Neuronal stem cell (in vitro differentiated cells): Measurements from ENCODE around the gene PPP1R15B. TPM values are rescaled to one million over a fixed set of nuclear protein-coding genes. Genes with fewer than 3 reads are reported as not detected.
A peak's percentile ranks its signal among the peaks of the same experiment; 100 is the strongest.

Experiments
- DNase-seq: peaks from one replicate; pipeline ENCODE4 v3.0.0-alpha.2; 2013; ENCODE audit warnings: low spot score
- H2AFZ ChIP-seq: one replicate; pipeline ENCODE4 v1.6.1; 2013; ENCODE audit warnings: mild to moderate bottlenecking, low read length, inconsistent platforms
- H2AK5ac ChIP-seq: 2 replicates; pipeline ENCODE4 v1.6.1; 2013; ENCODE audit warnings: low read depth, mild to moderate bottlenecking, inconsistent platforms, low read length, moderate library complexity, mixed read lengths
- H2BK120ac ChIP-seq: 2 replicates; pipeline ENCODE4 v1.6.1; 2013; ENCODE audit warnings: low read depth, mild to moderate bottlenecking, inconsistent platforms, low read length, moderate library complexity, mixed read lengths
- H2BK12ac ChIP-seq: one replicate; pipeline ENCODE4 v1.6.1; 2013; ENCODE audit warnings: low read length, inconsistent platforms
- H2BK15ac ChIP-seq: 2 replicates; pipeline ENCODE4 v1.6.1; 2013; ENCODE audit warnings: mild to moderate bottlenecking, low read length, inconsistent platforms, mixed read lengths
- H2BK5ac ChIP-seq: one replicate; pipeline ENCODE4 v1.6.1; 2013; ENCODE audit warnings: inconsistent platforms, mild to moderate bottlenecking, low read length, moderate library complexity
- H3K14ac ChIP-seq: one replicate; pipeline ENCODE4 v1.6.1; 2013; ENCODE audit warnings: low read length, inconsistent platforms
- H3K18ac ChIP-seq: 2 replicates; pipeline ENCODE4 v1.6.1; 2013; ENCODE audit warnings: low read length, inconsistent platforms
- H3K23ac ChIP-seq: 2 replicates; pipeline ENCODE4 v1.6.1; 2013; ENCODE audit warnings: low read depth, mild to moderate bottlenecking, mixed read lengths, low read length, inconsistent platforms; ENCODE audit not compliant: poor library complexity
- H3K27ac ChIP-seq: replicated peaks from 3 replicates; pipeline ENCODE4 v1.5.1; 2013; ENCODE audit warnings: low read length, inconsistent platforms
- H3K27me3 ChIP-seq, 3 experiments: 2 replicates each; pipeline ENCODE4 v1.6.1; 2013; ENCODE audit warnings: low read length in 3 of 3, mild to moderate bottlenecking in 2 of 3, inconsistent platforms in 1 of 3, low read depth in 1 of 3, mixed read lengths in 1 of 3, moderate library complexity in 1 of 3; ENCODE audit not compliant: control insufficient read depth in 3 of 3, insufficient read depth in 3 of 3
- H3K36me3 ChIP-seq, 2 donors: replicated peaks in 1 of 2; 2 replicates each; pipeline ENCODE4 v1.6.1; 2013; ENCODE audit warnings: low read length in 2 of 2; ENCODE audit not compliant: control insufficient read depth in 2 of 2, insufficient read depth in 2 of 2
- H3K4ac ChIP-seq: 2 replicates; pipeline ENCODE4 v1.6.1; 2013; ENCODE audit warnings: inconsistent platforms, mild to moderate bottlenecking, low read length, moderate library complexity
- H3K4me1 ChIP-seq, 2 donors: 1 replicate in 1 of 2; 2 replicates in 1 of 2; pipeline ENCODE4 v1.6.1; 2013; ENCODE audit warnings: low read length in 2 of 2, low read depth in 1 of 2; ENCODE audit not compliant: control insufficient read depth in 2 of 2, insufficient read depth in 1 of 2
- H3K4me2 ChIP-seq: one replicate; pipeline ENCODE4 v1.6.1; 2013; ENCODE audit warnings: mild to moderate bottlenecking, low read length, inconsistent platforms; ENCODE audit not compliant: insufficient read depth, poor library complexity, severe bottlenecking
- H3K4me3 ChIP-seq, 2 donors: 2 replicates each; pipeline ENCODE4 v1.5.1; 2013; ENCODE audit warnings: low read length in 2 of 2, mild to moderate bottlenecking in 2 of 2, inconsistent platforms in 1 of 2, moderate library complexity in 1 of 2
- H3K79me1 ChIP-seq: one replicate; pipeline ENCODE4 v1.6.1; 2013; ENCODE audit warnings: low read depth, mild to moderate bottlenecking, inconsistent platforms, low read length, moderate library complexity
- H3K9ac ChIP-seq: one replicate; pipeline ENCODE4 v1.6.1; 2013; ENCODE audit warnings: mild to moderate bottlenecking, low read depth, low read length, inconsistent platforms; ENCODE audit not compliant: poor library complexity
- H3K9me3 ChIP-seq, 2 donors: replicated peaks in 1 of 2; 2 replicates each; pipeline versions ENCODE3 to v1.6.1; 2013; ENCODE audit warnings: low read length in 2 of 2, mild to moderate bottlenecking in 2 of 2, inconsistent platforms in 1 of 2, low read depth in 1 of 2, mixed read lengths in 1 of 2, moderate library complexity in 1 of 2; ENCODE audit not compliant: control insufficient read depth in 2 of 2, insufficient read depth in 1 of 2
- H4K8ac ChIP-seq: one replicate; pipeline ENCODE4 v1.6.1; 2013; ENCODE audit warnings: low read depth, mild to moderate bottlenecking, inconsistent platforms, low read length, moderate library complexity
- H4K91ac ChIP-seq: one replicate; pipeline ENCODE4 v1.6.1; 2013; ENCODE audit warnings: low read length, low read depth, mild to moderate bottlenecking, inconsistent platforms; ENCODE audit not compliant: poor library complexity
- WGBS, 2 donors: extraction: QIAGEN DNeasy Blood & Tissue Kit; methylation state at CpG; one replicate each; pipeline ENCODE4 v1.1.7; 2013; ENCODE audit warnings: missing lambda C conversion rate in 2 of 2, mixed read lengths in 1 of 2; ENCODE audit not compliant: insufficient read length in 2 of 2, insufficient replicate concordance in 1 of 2; ENCODE audit errors: extremely low coverage in 2 of 2; 5-methylcytosine and 5-hydroxymethylcytosine counted together
- polyA plus RNA-seq, 2 experiments: library from polyadenylated mRNA; stranded (reverse); fragments of 200-250 nt; gene quantifications; one replicate each; pipeline ENCODE4 v1.2.3, GENCODE V29; 2013

The PPP1R15B gene
- 18.4 TPM for polyA plus RNA-seq (2013, experiment 1 of 2)
- polyA plus RNA-seq (2013, experiment 2 of 2), result 19.2 TPM

GRCh38 chr1:204411451-204412204, at the start of gene PPP1R15B:
TSS of gene PPP1R15B (minus strand) at chr1:204411817. CDS start at chr1:204411411, 406 bp downstream.
- Histone ChIP-seq H2BK15ac (peak within 1 kb of the TSS; percentile 2), H3K9ac (peak within 1 kb of the TSS; percentile 97), H2BK5ac (peak within 1 kb of the TSS; percentile 25), H3K23ac (peak within 1 kb of the TSS; percentile 69), H4K91ac (no peak within 1 kb of the TSS), H3K14ac (no peak within 1 kb of the TSS), H4K8ac (no peak within 1 kb of the TSS), H3K36me3 (peaks cover 0 to 39% of the 10 kb centered on the region in 2 donors), H2AK5ac (peak within 1 kb of the TSS; percentile 1), H3K27me3 (no peaks in the 10 kb centered on the region), H3K27ac (peak within 1 kb of the TSS; percentile 79), H3K4me3 (peak within 1 kb of the TSS; percentile 91 to 98), H3K4me1 (no peaks in the 10 kb centered on the region), H3K9me3 (no peaks in the 10 kb centered on the region), H3K4ac (no peak within 1 kb of the TSS), H3K4me2 (peak within 1 kb of the TSS; percentile 78), H3K79me1 (no peaks in the 10 kb centered on the region), H2BK120ac (no peak within 1 kb of the TSS), H2BK12ac (no peak within 1 kb of the TSS), H3K18ac (peak within 1 kb of the TSS; percentile 91), H2AFZ (peak within 1 kb of the TSS; percentile 89)
- no CpG with 5 or more reads among the region's 69 CpGs for WGBS, 2 donors
- peak; percentile 97 for DNase-seq

GRCh38 chr1:204460346-204460745, 48.7 kb upstream of the PPP1R15B start:
- H2BK12ac ChIP-seq, result no peak overlapping the region
- no peak overlapping the region for H3K14ac ChIP-seq
- peak overlapping the region; percentile 9 for H3K23ac ChIP-seq
- peaks cover 33 to 89% of the 10 kb centered on the region in 2 donors for H3K36me3 ChIP-seq
- no peak overlapping the region for H3K27ac ChIP-seq
- H4K91ac ChIP-seq, result no peak overlapping the region
- DNase-seq, result no peak
- H2AFZ ChIP-seq, result no peak overlapping the region
- no CpG with 5 or more reads among the region's 8 CpGs for WGBS, 2 donors
- no peaks in the 10 kb centered on the region for H3K27me3 ChIP-seq
- no peak overlapping the region for H2BK15ac ChIP-seq
- no peak overlapping the region for H2BK5ac ChIP-seq
- H4K8ac ChIP-seq, result no peak overlapping the region
- H2AK5ac ChIP-seq, result no peak overlapping the region
- no peak overlapping the region for H3K4me2 ChIP-seq
- peaks cover 28 to 29% of the 10 kb centered on the region in 2 donors for H3K4me1 ChIP-seq
- peak overlapping the region; percentile 1 for H3K18ac ChIP-seq
- no peak overlapping the region for H2BK120ac ChIP-seq
- H3K9me3 ChIP-seq, result no peaks in the 10 kb centered on the region
- H3K4me3 ChIP-seq, result peak overlapping the region in 1 of 2 donors; percentile 19
- H3K79me1 ChIP-seq, result peaks cover 5% of the 10 kb centered on the region
- no peak overlapping the region for H3K4ac ChIP-seq
- no peak overlapping the region for H3K9ac ChIP-seq

- H2BK5ac ChIP-seq, result no peak overlapping the region
- H3K27ac ChIP-seq, result no peak overlapping the region
- no CpG with 5 or more reads among the region's 4 CpGs for WGBS, 2 donors
- no peak overlapping the region for H3K4me2 ChIP-seq
- H3K4ac ChIP-seq, result no peak overlapping the region
- peak overlapping the region; percentile 25 for H3K23ac ChIP-seq
- peaks cover 33 to 84% of the 10 kb centered on the region in 2 donors for H3K36me3 ChIP-seq
- no peak overlapping the region for H4K8ac ChIP-seq
- peaks cover 5% of the 10 kb centered on the region for H3K79me1 ChIP-seq
- no peak overlapping the region for H3K14ac ChIP-seq
- peaks cover 30 to 32% of the 10 kb centered on the region in 2 donors for H3K4me1 ChIP-seq
- no peak overlapping the region for H4K91ac ChIP-seq
- H2BK12ac ChIP-seq, result no peak overlapping the region
- H3K4me3 ChIP-seq, result no peak overlapping the region
- no peak overlapping the region for H2BK15ac ChIP-seq
- H2BK120ac ChIP-seq, result no peak overlapping the region
- H2AFZ ChIP-seq, result no peak overlapping the region
- no peak overlapping the region for H3K9ac ChIP-seq
- no peaks in the 10 kb centered on the region for H3K9me3 ChIP-seq
- H2AK5ac ChIP-seq, result no peak overlapping the region
- peak overlapping the region; percentile 44 for H3K18ac ChIP-seq
- no peak for DNase-seq
- H3K27me3 ChIP-seq, result no peaks in the 10 kb centered on the region
Measured at GRCh38 chr1:204459706-204460105, 48.1 kb upstream of the PPP1R15B start.

GRCh38 chr1:204457666-204458065, 46.0 kb upstream of the PPP1R15B start:
- DNase-seq, result no peak
- no peak overlapping the region for H2BK12ac ChIP-seq
- H2AK5ac ChIP-seq, result no peak overlapping the region
- H3K36me3 ChIP-seq, result peaks cover 20 to 77% of the 10 kb centered on the region in 2 donors
- H3K4me1 ChIP-seq, result peaks cover 36 to 37% of the 10 kb centered on the region in 2 donors
- H3K27ac ChIP-seq, result no peak overlapping the region
- H3K4ac ChIP-seq, result no peak overlapping the region
- no peak overlapping the region for H3K4me2 ChIP-seq
- no peak overlapping the region for H3K4me3 ChIP-seq
- no peak overlapping the region for H3K9ac ChIP-seq
- no peak overlapping the region for H4K91ac ChIP-seq
- H4K8ac ChIP-seq, result no peak overlapping the region
- no peak overlapping the region for H2BK15ac ChIP-seq
- H2BK5ac ChIP-seq, result no peak overlapping the region
- H3K23ac ChIP-seq, result no peak overlapping the region
- H3K79me1 ChIP-seq, result peaks cover 2% of the 10 kb centered on the region
- H3K9me3 ChIP-seq, result no peaks in the 10 kb centered on the region
- H2AFZ ChIP-seq, result no peak overlapping the region
- peak overlapping the region; percentile 6 for H3K18ac ChIP-seq
- no CpG with 5 or more reads among the region's 5 CpGs for WGBS, 2 donors
- no peak overlapping the region for H3K14ac ChIP-seq
- H2BK120ac ChIP-seq, result no peak overlapping the region
- no peaks in the 10 kb centered on the region for H3K27me3 ChIP-seq
